ENCODE measurements around the gene BNIP2.
"Not testable (repeated sequence)": the region's sequence is repeated elsewhere in the genome, so short reads cannot be mapped to it uniquely, and the experiment has no call there.

The BNIP2 gene

GRCh38 chr15:59654046-59654445, 35.1 kb downstream of the BNIP2 start:
- TF ChIP-seq, protein P1, sequence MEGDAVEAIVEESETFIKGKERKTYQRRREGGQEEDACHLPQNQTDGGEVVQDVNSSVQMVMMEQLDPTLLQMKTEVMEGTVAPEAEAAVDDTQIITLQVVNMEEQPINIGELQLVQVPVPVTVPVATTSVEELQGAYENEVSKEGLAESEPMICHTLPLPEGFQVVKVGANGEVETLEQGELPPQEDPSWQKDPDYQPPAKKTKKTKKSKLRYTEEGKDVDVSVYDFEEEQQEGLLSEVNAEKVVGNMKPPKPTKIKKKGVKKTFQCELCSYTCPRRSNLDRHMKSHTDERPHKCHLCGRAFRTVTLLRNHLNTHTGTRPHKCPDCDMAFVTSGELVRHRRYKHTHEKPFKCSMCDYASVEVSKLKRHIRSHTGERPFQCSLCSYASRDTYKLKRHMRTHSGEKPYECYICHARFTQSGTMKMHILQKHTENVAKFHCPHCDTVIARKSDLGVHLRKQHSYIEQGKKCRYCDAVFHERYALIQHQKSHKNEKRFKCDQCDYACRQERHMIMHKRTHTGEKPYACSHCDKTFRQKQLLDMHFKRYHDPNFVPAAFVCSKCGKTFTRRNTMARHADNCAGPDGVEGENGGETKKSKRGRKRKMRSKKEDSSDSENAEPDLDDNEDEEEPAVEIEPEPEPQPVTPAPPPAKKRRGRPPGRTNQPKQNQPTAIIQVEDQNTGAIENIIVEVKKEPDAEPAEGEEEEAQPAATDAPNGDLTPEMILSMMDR (IDR thresholded peaks at IDR 0.05): no peak
- Mint-ChIP-seq H3K4me1 (no peaks in the 10 kb centered on the region), H3K9me3 (peaks cover 10% of the 10 kb centered on the region), H3K4me3 (no peak overlapping the region), H3K27me3 (ENCODE audit: low read depth, poor library complexity) (no peaks in the 10 kb centered on the region), H3K36me3 (ENCODE audit: low read depth) (peaks cover 32% of the 10 kb centered on the region), H3K27ac (no peak overlapping the region)
- DNase-seq: no peak

DNA sequence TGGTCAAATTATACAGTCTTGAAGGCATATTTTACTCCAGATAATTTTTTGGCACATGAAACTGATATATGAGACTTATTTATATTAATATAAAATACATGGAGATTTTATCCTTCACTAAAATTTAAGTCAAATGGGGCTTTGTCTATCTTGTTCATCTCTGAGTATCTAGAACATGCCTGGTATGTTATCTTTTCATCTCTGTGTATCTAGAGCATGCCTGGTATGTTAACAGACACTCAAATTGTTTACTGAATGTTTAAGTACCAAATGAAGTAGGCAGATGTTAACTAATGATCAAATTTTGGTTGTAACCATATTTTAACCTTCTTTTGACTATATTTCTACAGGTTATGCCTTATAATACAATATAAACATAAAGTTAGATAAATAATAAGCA, 39.5 kb downstream of the BNIP2 start:
- TF ChIP-seq, protein P1 (IDR thresholded peaks at IDR 0.05): no peak
- DNase-seq: no peak
- Mint-ChIP-seq H3K27ac (no peak overlapping the region), H3K4me1 (no peaks in the 10 kb centered on the region), H3K27me3 (ENCODE audit: low read depth, poor library complexity) (peaks cover 2% of the 10 kb centered on the region), H3K9me3 (peaks cover 5% of the 10 kb centered on the region), H3K4me3 (no peak overlapping the region), H3K36me3 (ENCODE audit: low read depth) (peaks cover 39% of the 10 kb centered on the region)

GRCh38 chr15:59647085-59647484, 42.0 kb downstream of the BNIP2 start:
- Mint-ChIP-seq H3K9me3 (no peaks in the 10 kb centered on the region), H3K27ac (no peak overlapping the region), H3K36me3 (ENCODE audit: low read depth) (peaks cover 49% of the 10 kb centered on the region), H3K4me1 (no peaks in the 10 kb centered on the region), H3K4me3 (no peak overlapping the region), H3K27me3 (ENCODE audit: low read depth, poor library complexity) (peaks cover 2% of the 10 kb centered on the region)
- no peak for DNase-seq
- TF ChIP-seq, protein P1 (IDR thresholded peaks at IDR 0.05): no peak

DNA sequence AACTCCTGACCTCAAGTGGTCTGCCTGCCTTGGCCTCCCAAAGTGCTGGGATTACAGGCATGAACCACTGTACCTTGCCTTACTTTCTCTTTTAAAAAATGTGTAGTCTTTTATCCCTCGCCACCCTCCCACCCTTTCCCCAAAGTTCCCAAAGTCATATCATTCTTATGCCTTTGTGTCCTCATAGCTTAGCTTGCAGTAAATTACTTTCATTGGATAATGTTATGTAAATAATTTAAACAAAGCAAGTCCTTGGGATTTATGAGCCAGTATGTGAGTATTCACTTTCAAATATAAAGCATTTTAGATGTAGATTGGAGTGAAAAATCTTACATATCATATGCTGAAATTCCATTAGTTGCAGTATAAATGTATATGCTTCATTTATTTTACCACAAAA, 42.8 kb downstream of the BNIP2 start:
- H3K27ac Mint-ChIP-seq: no peak overlapping the region
- TF ChIP-seq, protein P1 (IDR thresholded peaks at IDR 0.05): no peak
- H3K9me3 Mint-ChIP-seq: no peaks in the 10 kb centered on the region
- H3K36me3 Mint-ChIP-seq (ENCODE audit: low read depth): peaks cover 55% of the 10 kb centered on the region
- peaks cover 2% of the 10 kb centered on the region for H3K27me3 Mint-ChIP-seq (ENCODE audit: low read depth, poor library complexity)
- no peaks in the 10 kb centered on the region for H3K4me1 Mint-ChIP-seq
- no peak for DNase-seq
- no peak overlapping the region for H3K4me3 Mint-ChIP-seq

GRCh38 chr15:59645812-59646211, 43.3 kb downstream of the BNIP2 start:
- H3K4me3 Mint-ChIP-seq; H3K4me1 Mint-ChIP-seq; DNase-seq; H3K27ac Mint-ChIP-seq; H3K9me3 Mint-ChIP-seq; H3K27me3 Mint-ChIP-seq (ENCODE audit: low read depth, poor library complexity): not testable (repeated sequence)
- H3K36me3 Mint-ChIP-seq (ENCODE audit: low read depth): peaks cover 58% of the 10 kb centered on the region

DNA sequence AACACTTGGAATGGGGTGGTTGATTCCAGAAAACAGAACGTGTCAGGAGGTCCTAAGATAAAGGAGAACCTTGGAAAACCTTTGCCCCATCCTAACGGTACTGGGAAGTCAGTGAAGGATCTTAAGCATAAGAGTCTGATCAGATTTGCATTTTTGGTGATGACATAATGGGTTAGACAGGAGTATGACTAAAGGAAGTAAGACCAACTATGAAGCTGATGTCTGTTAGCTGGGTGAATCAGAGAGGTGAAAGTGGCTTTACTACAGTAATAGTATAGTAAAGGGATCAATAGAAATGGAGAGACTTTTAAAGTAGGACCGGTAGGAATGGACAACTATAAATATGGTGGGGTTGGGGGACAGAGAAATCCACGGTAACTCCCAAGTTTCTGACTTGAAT, 44.4 kb downstream of the BNIP2 start:
- Mint-ChIP-seq H3K27ac (no peak overlapping the region), H3K36me3 (ENCODE audit: low read depth) (peaks cover 53% of the 10 kb centered on the region), H3K9me3 (no peaks in the 10 kb centered on the region), H3K4me1 (no peaks in the 10 kb centered on the region), H3K27me3 (ENCODE audit: low read depth, poor library complexity) (peaks cover 2% of the 10 kb centered on the region), H3K4me3 (no peak overlapping the region)
- no peak for DNase-seq
- TF ChIP-seq, protein P1 (IDR thresholded peaks at IDR 0.05): no peak

All from nephron progenitor cell (in vitro differentiated cells).